SK-N-SH (cell line): ENCODE results near the gene CLEC4A.

Source experiments
- CHD2 ChIP-seq: fragments of 150-350 bp; IDR thresholded peaks from 2 replicates; pipeline ENCODE4 v1.6.1; 2018; ENCODE audit warnings: low read length; ENCODE audit not compliant: partially characterized antibody
- EP300 ChIP-seq, 2 experiments: IDR thresholded peaks; 2 replicates each; pipeline versions ENCODE4 v1.4.0 to v1.6.1; 2012; ENCODE audit warnings: borderline replicate concordance in 1 of 2, low read depth in 1 of 2, low read length in 1 of 2
- GABPA ChIP-seq: IDR thresholded peaks from 2 replicates; pipeline ENCODE4 v1.4.0; 2012; ENCODE audit warnings: low read depth, mild to moderate bottlenecking
- NFIC ChIP-seq: IDR thresholded peaks from 2 replicates; pipeline ENCODE4 v1.4.0; 2012; ENCODE audit warnings: borderline replicate concordance
- POLR2AphosphoS5 ChIP-seq: IDR thresholded peaks from 2 replicates; pipeline ENCODE4 v1.6.1; 2012; ENCODE audit warnings: low read depth, low read length
- TF ChIP-seq, protein P1 (sequence below): fragments of 200-600 bp; sonication (generic); IDR thresholded peaks from 2 replicates; pipeline ENCODE4 v1.6.1; 2017; ENCODE audit warnings: antibody characterized with exemption, mild to moderate bottlenecking, moderate library complexity
- TF ChIP-seq, protein P2 (sequence below): IDR thresholded peaks from 2 replicates; pipeline ENCODE4 v1.4.0; 2012; ENCODE audit warnings: low read depth, borderline replicate concordance

DNA sequence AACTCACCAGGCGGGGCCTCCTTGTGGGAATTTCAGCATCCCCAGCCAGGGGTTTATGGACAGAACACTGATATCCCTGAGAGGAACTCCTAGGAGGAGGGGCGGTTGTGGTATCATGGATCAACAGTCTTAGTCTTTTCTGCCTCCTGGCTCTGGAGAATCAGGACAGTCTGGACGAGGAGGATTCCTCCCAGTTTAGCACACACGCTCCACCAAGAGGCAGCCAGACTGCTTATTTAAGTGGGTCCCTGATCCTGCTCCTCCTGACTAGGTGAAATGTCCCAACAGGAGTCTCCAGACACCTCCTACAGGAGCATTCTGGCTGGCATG, 23.0 kb downstream of the CLEC4A start:
- TF ChIP-seq, protein P1, sequence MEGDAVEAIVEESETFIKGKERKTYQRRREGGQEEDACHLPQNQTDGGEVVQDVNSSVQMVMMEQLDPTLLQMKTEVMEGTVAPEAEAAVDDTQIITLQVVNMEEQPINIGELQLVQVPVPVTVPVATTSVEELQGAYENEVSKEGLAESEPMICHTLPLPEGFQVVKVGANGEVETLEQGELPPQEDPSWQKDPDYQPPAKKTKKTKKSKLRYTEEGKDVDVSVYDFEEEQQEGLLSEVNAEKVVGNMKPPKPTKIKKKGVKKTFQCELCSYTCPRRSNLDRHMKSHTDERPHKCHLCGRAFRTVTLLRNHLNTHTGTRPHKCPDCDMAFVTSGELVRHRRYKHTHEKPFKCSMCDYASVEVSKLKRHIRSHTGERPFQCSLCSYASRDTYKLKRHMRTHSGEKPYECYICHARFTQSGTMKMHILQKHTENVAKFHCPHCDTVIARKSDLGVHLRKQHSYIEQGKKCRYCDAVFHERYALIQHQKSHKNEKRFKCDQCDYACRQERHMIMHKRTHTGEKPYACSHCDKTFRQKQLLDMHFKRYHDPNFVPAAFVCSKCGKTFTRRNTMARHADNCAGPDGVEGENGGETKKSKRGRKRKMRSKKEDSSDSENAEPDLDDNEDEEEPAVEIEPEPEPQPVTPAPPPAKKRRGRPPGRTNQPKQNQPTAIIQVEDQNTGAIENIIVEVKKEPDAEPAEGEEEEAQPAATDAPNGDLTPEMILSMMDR: no peak
- TF ChIP-seq POLR2AphosphoS5 (no peak), NFIC (no peak), CHD2 (no peak), GABPA (no peak), EP300 (IDR thresholded peaks at IDR 0.05; ENCODE audit: borderline replicate concordance in 1 of 2, low read depth in 1 of 2, low read length in 1 of 2) (no peak)
- TF ChIP-seq, protein P2, sequence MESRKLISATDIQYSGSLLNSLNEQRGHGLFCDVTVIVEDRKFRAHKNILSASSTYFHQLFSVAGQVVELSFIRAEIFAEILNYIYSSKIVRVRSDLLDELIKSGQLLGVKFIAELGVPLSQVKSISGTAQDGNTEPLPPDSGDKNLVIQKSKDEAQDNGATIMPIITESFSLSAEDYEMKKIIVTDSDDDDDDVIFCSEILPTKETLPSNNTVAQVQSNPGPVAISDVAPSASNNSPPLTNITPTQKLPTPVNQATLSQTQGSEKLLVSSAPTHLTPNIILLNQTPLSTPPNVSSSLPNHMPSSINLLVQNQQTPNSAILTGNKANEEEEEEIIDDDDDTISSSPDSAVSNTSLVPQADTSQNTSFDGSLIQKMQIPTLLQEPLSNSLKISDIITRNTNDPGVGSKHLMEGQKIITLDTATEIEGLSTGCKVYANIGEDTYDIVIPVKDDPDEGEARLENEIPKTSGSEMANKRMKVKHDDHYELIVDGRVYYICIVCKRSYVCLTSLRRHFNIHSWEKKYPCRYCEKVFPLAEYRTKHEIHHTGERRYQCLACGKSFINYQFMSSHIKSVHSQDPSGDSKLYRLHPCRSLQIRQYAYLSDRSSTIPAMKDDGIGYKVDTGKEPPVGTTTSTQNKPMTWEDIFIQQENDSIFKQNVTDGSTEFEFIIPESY: no peak
